ENCODE measurements around the gene FARS2. TPM values are rescaled to one million over a fixed set of nuclear protein-coding genes. Genes with fewer than 3 reads are reported as not detected.

Gene FARS2
- total RNA-seq, 1 donor from 2014 or later = 18.3 TPM

- ATAC-seq (peak; percentile 51), DNase-seq (no peak)
- TF ChIP-seq CTCF (IDR thresholded peaks at IDR 0.05) = no peak
- H3K4me1 ChIP-seq = no peaks in the 10 kb centered on the region
- no peak overlapping the region for H3K27ac ChIP-seq
- intact Hi-C loops (cut with DNase I) = no loop called here
- no peaks in the 10 kb centered on the region for H3K27me3 ChIP-seq
- H3K9me3 ChIP-seq = no peaks in the 10 kb centered on the region
- no peak overlapping the region for H3K4me3 ChIP-seq
- H3K36me3 ChIP-seq = peaks cover 4% of the 10 kb centered on the region
These were observed 104.3 kb downstream of the FARS2 start for GRCh38 chr6:5365436-5366195.

GRCh38 chr6:5366941-5367340 is 105.6 kb downstream of the FARS2 start:
- no peak for TF ChIP-seq CTCF (IDR thresholded peaks at IDR 0.05)
- Histone ChIP-seq H3K27ac (no peak overlapping the region), H3K4me1 (no peaks in the 10 kb centered on the region), H3K4me3 (no peak overlapping the region), H3K36me3 (peaks cover 4% of the 10 kb centered on the region), H3K9me3 (no peaks in the 10 kb centered on the region), H3K27me3 (no peaks in the 10 kb centered on the region)
- intact Hi-C loops (cut with DNase I) = no loop called here
- ATAC-seq = no peak
- DNase-seq = no peak

- no peak for TF ChIP-seq CTCF (IDR thresholded peaks at IDR 0.05)
- no peaks in the 10 kb centered on the region for H3K9me3 ChIP-seq
These were observed 106.2 kb downstream of the FARS2 start for GRCh38 chr6:5367510-5367909.

GRCh38 chr6:5373430-5373829 is 112.1 kb downstream of the FARS2 start:
- TF ChIP-seq CTCF (IDR thresholded peaks at IDR 0.05) = no peak
- no peak overlapping the region for H3K27ac ChIP-seq
- H3K4me1 ChIP-seq = no peaks in the 10 kb centered on the region
- no peaks in the 10 kb centered on the region for H3K9me3 ChIP-seq
- H3K27me3 ChIP-seq = no peaks in the 10 kb centered on the region
- DNase-seq = no peak
- H3K4me3 ChIP-seq = no peak overlapping the region
- intact Hi-C loops (cut with DNase I) = no loop called here
- peak; percentile 37 for ATAC-seq
- peaks cover 4% of the 10 kb centered on the region for H3K36me3 ChIP-seq

More at GRCh38 chr6:5367510-5367909, 106.2 kb downstream of the FARS2 start:
- peaks cover 4% of the 10 kb centered on the region for H3K36me3 ChIP-seq
- H3K4me3 ChIP-seq = no peak overlapping the region
- H3K4me1 ChIP-seq = no peaks in the 10 kb centered on the region
- no peak for DNase-seq
- no peak overlapping the region for H3K27ac ChIP-seq
- H3K27me3 ChIP-seq = no peaks in the 10 kb centered on the region
- intact Hi-C loops (cut with DNase I) = no loop called here
- no peak for ATAC-seq

GRCh38 chr6:5378331-5378730 is 117.0 kb downstream of the FARS2 start:
- Histone ChIP-seq H3K9me3 (no peaks in the 10 kb centered on the region), H3K27ac (no peak overlapping the region), H3K27me3 (no peaks in the 10 kb centered on the region), H3K36me3 (no peaks in the 10 kb centered on the region), H3K4me3 (no peak overlapping the region), H3K4me1 (no peaks in the 10 kb centered on the region)
- TF ChIP-seq CTCF (IDR thresholded peaks at IDR 0.05) = no peak
- intact Hi-C loops (cut with DNase I) = no loop called here
- DNase-seq (no peak), ATAC-seq (no peak)

All from upper lobe of right lung (tissue), 1 donor.